ENCODE results near the gene HNRNPC. TPM values are rescaled to one million over a fixed set of nuclear protein-coding genes. Genes with fewer than 3 reads are reported as not detected.

HNRNPC gene
- total RNA-seq, 3 donors from 2014 or later = 273 to 334 (median 312) TPM

DNA sequence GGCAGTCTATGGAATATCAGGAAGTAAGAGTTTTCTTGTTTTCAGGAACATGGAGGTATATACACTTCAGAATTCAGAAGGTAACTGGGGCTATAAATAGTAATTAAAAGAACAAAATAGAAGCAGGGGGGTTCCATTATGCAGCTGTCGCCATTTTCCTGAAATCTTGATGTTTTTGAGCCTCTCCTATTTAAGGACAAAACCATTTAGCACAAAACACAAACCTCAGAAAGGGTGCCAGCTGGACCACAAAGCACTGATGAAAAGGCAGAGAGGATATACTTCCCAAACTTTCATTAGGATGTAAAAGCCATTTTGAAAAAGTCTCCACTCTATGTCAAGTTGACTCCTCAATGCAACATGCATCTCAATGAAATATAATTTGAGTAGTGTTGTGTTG is 59.2 kb downstream of the HNRNPC start:
- Histone ChIP-seq H3K4me3 (no peak overlapping the region), H3K36me3 (ENCODE audit: low read depth) (peaks cover 5% of the 10 kb centered on the region), H3K9me3 (no peaks in the 10 kb centered on the region), H3K4me1 (ENCODE audit: low read depth) (no peaks in the 10 kb centered on the region)
- intact Hi-C loops (cut with DNase I, micrococcal nuclease) = no loop called here
- DNase-seq = no peak
- no peak for ATAC-seq
- no peak for TF ChIP-seq CTCF (IDR thresholded peaks at IDR 0.05)

DNA sequence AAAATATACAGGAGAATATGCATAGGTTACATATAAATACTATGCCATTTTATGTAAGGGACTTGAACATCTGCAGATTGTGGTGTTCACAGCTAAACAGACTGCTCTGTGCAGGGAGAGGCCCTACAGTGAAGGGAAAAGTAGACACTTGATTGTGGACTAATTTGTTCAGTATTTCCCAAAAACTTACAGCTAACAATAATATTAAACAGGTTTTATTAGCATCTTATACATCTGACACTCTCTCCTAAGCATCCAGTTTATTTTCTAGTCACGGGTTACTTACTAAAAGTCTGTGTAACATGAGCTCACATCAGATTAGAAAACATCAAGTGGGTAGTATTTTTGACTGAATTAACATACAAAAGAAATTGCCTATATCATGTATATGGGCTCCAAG is 60.1 kb downstream of the HNRNPC start:
- Histone ChIP-seq H3K4me1 (ENCODE audit: low read depth) (no peaks in the 10 kb centered on the region), H3K4me3 (no peak overlapping the region), H3K9me3 (no peaks in the 10 kb centered on the region), H3K36me3 (ENCODE audit: low read depth) (peaks cover 5% of the 10 kb centered on the region)
- intact Hi-C loops (cut with DNase I, micrococcal nuclease) = no loop called here
- DNase-seq = no peak
- no peak for ATAC-seq
- no peak for TF ChIP-seq CTCF (IDR thresholded peaks at IDR 0.05)

GRCh38 chr14:21208554-21208953 is 60.7 kb downstream of the HNRNPC start:
- Histone ChIP-seq H3K4me3 (no peak overlapping the region), H3K36me3 (ENCODE audit: low read depth) (peaks cover 5% of the 10 kb centered on the region), H3K4me1 (ENCODE audit: low read depth) (no peaks in the 10 kb centered on the region), H3K9me3 (no peaks in the 10 kb centered on the region)
- no peak for TF ChIP-seq CTCF (IDR thresholded peaks at IDR 0.05)
- intact Hi-C loops (cut with DNase I, micrococcal nuclease) = no loop called here
- DNase-seq (no peak), ATAC-seq (no peak)

- DNase-seq (no peak), ATAC-seq (no peak)
- TF ChIP-seq CTCF (IDR thresholded peaks at IDR 0.05) = no peak
- peaks cover 5% of the 10 kb centered on the region for H3K36me3 ChIP-seq (ENCODE audit: low read depth)
- H3K4me1 ChIP-seq (ENCODE audit: low read depth) = no peaks in the 10 kb centered on the region
- no peaks in the 10 kb centered on the region for H3K9me3 ChIP-seq
- no peak overlapping the region for H3K4me3 ChIP-seq
- intact Hi-C loops (cut with DNase I, micrococcal nuclease) = no loop called here
These were observed 62.2 kb downstream of the HNRNPC start for GRCh38 chr14:21206753-21207684.

DNA sequence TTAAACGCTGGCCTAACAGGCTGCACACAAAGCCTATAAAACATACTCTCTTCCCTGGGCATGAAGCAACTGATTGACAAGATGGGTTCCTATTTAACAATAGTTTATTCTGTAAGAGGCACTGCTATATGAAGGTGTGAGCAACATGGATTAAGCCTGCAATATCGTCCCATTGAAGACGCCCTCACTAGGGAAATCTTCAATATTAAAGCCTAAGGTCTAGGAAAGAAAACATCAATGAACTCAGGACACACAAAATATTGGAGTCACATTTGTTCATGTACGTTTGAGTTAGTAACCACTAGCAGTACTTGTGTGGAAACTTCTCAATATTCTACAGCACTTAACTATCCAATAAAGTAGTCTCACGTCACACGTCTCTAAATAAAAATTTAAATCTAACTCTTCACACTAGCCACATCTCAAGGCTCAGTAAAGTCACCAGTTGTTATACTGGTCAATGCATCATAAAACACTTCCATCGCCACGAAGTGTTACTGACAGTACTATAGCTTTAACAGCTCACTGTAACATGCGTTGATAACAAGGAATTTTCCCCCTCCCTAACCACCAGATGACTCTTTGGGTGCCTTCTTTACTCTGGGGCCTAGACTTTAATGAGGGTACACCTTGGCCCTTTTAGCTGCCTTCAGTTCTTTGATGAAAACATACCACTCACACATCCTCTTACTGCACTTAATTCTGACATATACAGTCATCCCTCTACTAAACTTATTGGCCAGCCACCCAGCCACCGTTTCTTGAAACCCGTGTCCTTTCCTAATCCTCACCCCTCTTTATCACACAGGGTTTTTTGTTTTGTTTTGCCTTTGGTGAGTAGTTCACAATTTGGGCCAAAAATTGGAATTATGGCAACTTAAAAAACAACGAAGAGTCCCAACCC is 63.3 kb downstream of the HNRNPC start:
- intact Hi-C loops (cut with DNase I, micrococcal nuclease) = no loop called here
- no peak for TF ChIP-seq CTCF (IDR thresholded peaks at IDR 0.05)
- H3K36me3 ChIP-seq (ENCODE audit: low read depth) = peaks cover 5% of the 10 kb centered on the region
- no peaks in the 10 kb centered on the region for H3K9me3 ChIP-seq
- ATAC-seq = no peak
- H3K4me1 ChIP-seq (ENCODE audit: low read depth) = no peaks in the 10 kb centered on the region
- no peak overlapping the region for H3K4me3 ChIP-seq
- DNase-seq = no peak

Data from mucosa of descending colon (tissue), 3 donors.